ENCODE data around the gene RBBP7. TPM values are rescaled to one million over a fixed set of nuclear protein-coding genes. Genes with fewer than 3 reads are reported as not detected.
A peak's percentile ranks its signal among the peaks of the same experiment; 100 is the strongest.

Gene RBBP7
- total RNA-seq, 1 donor from 2014 or later = 61.7 TPM

- Histone ChIP-seq H3K27me3 (ENCODE audit: low read depth) (no peaks in the 10 kb centered on the region), H3K4me1 (peaks cover 10% of the 10 kb centered on the region), H3K36me3 (no peaks in the 10 kb centered on the region), H3K27ac (peak overlapping the region; percentile 24), H3K4me3 (peak overlapping the region; percentile 43), H3K9me3 (no peaks in the 10 kb centered on the region)
- no peak for DNase-seq
- peak; percentile 20 for TF ChIP-seq CTCF (IDR thresholded peaks at IDR 0.05)
- ATAC-seq = peak; percentile 46 to 74
- intact Hi-C loops (cut with DNase I) = no loop called here
Measured at GRCh38 chrX:16807548-16807947, 62.6 kb downstream of the RBBP7 start.

- H3K27me3 ChIP-seq (ENCODE audit: low read depth) = no peaks in the 10 kb centered on the region
- no peak for TF ChIP-seq CTCF (IDR thresholded peaks at IDR 0.05)
- ATAC-seq = no peak
- no peaks in the 10 kb centered on the region for H3K36me3 ChIP-seq
- no peak overlapping the region for H3K27ac ChIP-seq
- no peak for DNase-seq
- H3K4me3 ChIP-seq = no peak overlapping the region
- H3K4me1 ChIP-seq = peaks cover 10% of the 10 kb centered on the region
- no peaks in the 10 kb centered on the region for H3K9me3 ChIP-seq
- intact Hi-C loops (cut with DNase I) = no loop called here
Measured at GRCh38 chrX:16804923-16805464, 65.2 kb downstream of the RBBP7 start.

- no peak for TF ChIP-seq CTCF (IDR thresholded peaks at IDR 0.05)
- Histone ChIP-seq H3K27ac (no peak overlapping the region), H3K27me3 (ENCODE audit: low read depth) (no peaks in the 10 kb centered on the region), H3K9me3 (no peaks in the 10 kb centered on the region), H3K4me3 (no peak overlapping the region), H3K4me1 (no peaks in the 10 kb centered on the region), H3K36me3 (peaks cover 16% of the 10 kb centered on the region)
- intact Hi-C loops (cut with DNase I) = no loop called here
- no peak for ATAC-seq
- DNase-seq = no peak
Measured at GRCh38 chrX:16797841-16798240, 72.3 kb downstream of the RBBP7 start.

GRCh38 chrX:16797358-16797757, 72.8 kb downstream of the RBBP7 start:
- H3K27ac ChIP-seq = no peak overlapping the region
- ATAC-seq (no peak), DNase-seq (no peak)

GRCh38 chrX:16796298-16796697, 73.9 kb downstream of the RBBP7 start:
- Histone ChIP-seq H3K4me1 (no peaks in the 10 kb centered on the region), H3K36me3 (peaks cover 16% of the 10 kb centered on the region), H3K27ac (no peak overlapping the region), H3K4me3 (no peak overlapping the region), H3K9me3 (no peaks in the 10 kb centered on the region), H3K27me3 (ENCODE audit: low read depth) (no peaks in the 10 kb centered on the region)
- intact Hi-C loops (cut with DNase I) = no loop called here
- ATAC-seq = no peak
- DNase-seq = no peak
- TF ChIP-seq CTCF (IDR thresholded peaks at IDR 0.05) = no peak

More at GRCh38 chrX:16797358-16797757, 72.8 kb downstream of the RBBP7 start:
- H3K9me3 ChIP-seq = no peaks in the 10 kb centered on the region
- H3K27me3 ChIP-seq (ENCODE audit: low read depth) = no peaks in the 10 kb centered on the region
- no peak for TF ChIP-seq CTCF (IDR thresholded peaks at IDR 0.05)
- H3K36me3 ChIP-seq = peaks cover 16% of the 10 kb centered on the region
- intact Hi-C loops (cut with DNase I) = no loop called here
- H3K4me3 ChIP-seq = no peak overlapping the region
- H3K4me1 ChIP-seq = no peaks in the 10 kb centered on the region

Other genes with a start within 250 kb of the RBBP7 start
- gene S100G, start 220.2 kb downstream of the RBBP7 start, total RNA-seq = not detected
- gene CTPS2, start 157.7 kb downstream of the RBBP7 start, total RNA-seq = 11.3 TPM
- gene SYAP1, start 150.8 kb downstream of the RBBP7 start, total RNA-seq = 21.8 TPM
- 11.2 TPM for gene TXLNG, start 83.9 kb downstream of the RBBP7 start, total RNA-seq
- 18.5 TPM for gene REPS2, start 76.3 kb upstream of the RBBP7 start, total RNA-seq